ENCODE measurements around the gene PRKAG2. TPM values are rescaled to one million over a fixed set of nuclear protein-coding genes. Genes with fewer than 3 reads are reported as not detected.

The PRKAG2 gene
- total RNA-seq, 4 donors from 2014 or later = 7.5 to 14.3 (median 12.2) TPM

DNA sequence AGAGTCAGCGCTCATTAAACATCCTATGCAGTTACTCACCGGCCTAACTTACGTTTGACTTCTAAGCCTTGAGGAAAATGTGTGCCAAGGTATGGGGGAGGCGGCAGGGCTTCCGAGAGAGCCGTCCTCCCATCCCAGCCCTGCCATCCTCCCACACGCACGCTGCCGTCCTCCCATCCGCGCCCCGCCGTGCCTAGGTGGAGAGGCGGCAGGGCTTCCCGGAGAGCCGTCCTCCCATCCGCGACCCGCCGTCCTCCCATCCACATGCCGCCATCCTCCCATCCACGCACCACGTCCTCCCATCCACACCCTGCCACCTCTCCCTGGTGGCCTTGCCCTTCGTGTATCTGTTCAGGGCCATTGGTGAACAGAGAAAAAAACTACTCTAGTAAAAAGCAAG is 162.7 kb downstream of the PRKAG2 start:
- DNase-seq (ENCODE audit: low spot score in 2 of 2) = no peak
- 92 to 95% methylated on average over 24 of the region's 24 CpGs for WGBS, 2 donors
- no peak overlapping the region for H3K4me3 ChIP-seq (ENCODE audit: low read depth, poor library complexity, severe bottlenecking)
- intact Hi-C loops (cut with DNase I; ENCODE audit: low total_unique reads) = no loop called here
- TF ChIP-seq, protein P1, sequence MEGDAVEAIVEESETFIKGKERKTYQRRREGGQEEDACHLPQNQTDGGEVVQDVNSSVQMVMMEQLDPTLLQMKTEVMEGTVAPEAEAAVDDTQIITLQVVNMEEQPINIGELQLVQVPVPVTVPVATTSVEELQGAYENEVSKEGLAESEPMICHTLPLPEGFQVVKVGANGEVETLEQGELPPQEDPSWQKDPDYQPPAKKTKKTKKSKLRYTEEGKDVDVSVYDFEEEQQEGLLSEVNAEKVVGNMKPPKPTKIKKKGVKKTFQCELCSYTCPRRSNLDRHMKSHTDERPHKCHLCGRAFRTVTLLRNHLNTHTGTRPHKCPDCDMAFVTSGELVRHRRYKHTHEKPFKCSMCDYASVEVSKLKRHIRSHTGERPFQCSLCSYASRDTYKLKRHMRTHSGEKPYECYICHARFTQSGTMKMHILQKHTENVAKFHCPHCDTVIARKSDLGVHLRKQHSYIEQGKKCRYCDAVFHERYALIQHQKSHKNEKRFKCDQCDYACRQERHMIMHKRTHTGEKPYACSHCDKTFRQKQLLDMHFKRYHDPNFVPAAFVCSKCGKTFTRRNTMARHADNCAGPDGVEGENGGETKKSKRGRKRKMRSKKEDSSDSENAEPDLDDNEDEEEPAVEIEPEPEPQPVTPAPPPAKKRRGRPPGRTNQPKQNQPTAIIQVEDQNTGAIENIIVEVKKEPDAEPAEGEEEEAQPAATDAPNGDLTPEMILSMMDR (IDR thresholded peaks at IDR 0.05) = no peak
- no peak for TF ChIP-seq POLR2A (IDR thresholded peaks at IDR 0.05)

DNA sequence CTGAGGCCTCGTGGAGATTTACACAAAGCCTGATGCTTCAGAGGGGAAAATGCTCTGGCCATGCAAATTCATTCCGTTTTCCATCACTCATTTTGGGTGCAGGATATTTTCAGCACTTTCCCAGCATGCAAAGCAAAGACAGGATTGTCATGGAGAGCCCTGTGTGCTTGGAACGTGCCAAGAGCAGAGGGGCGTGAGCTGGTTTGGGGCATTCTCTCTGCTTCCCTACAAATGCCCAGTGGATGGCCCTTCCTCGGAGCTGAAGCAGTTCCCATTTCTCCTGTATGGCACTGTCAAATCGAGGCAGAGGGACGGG is 164.1 kb downstream of the PRKAG2 start:
- no peak overlapping the region for H3K4me3 ChIP-seq (ENCODE audit: low read depth, poor library complexity, severe bottlenecking)
- 80 to 81% methylated on average over 7 of the region's 7 CpGs for WGBS, 2 donors
- TF ChIP-seq POLR2A (IDR thresholded peaks at IDR 0.05) = no peak
- TF ChIP-seq, protein P1 (IDR thresholded peaks at IDR 0.05) = no peak
- intact Hi-C loops (cut with DNase I; ENCODE audit: low total_unique reads) = no loop called here
- DNase-seq (ENCODE audit: low spot score in 2 of 2) = no peak

GRCh38 chr7:151711906-151712809 is 164.8 kb downstream of the PRKAG2 start:
- DNase-seq (ENCODE audit: low spot score in 2 of 2) = no peak
- 67 to 76% methylated on average over 7 to 18 of the region's 25 CpGs for WGBS, 2 donors
- intact Hi-C loops (cut with DNase I; ENCODE audit: low total_unique reads) = no loop called here
- no peak overlapping the region for H3K4me3 ChIP-seq (ENCODE audit: low read depth, poor library complexity, severe bottlenecking)
- TF ChIP-seq POLR2A (IDR thresholded peaks at IDR 0.05) = no peak
- TF ChIP-seq, protein P1 (IDR thresholded peaks at IDR 0.05) = no peak

- intact Hi-C loops (cut with DNase I; ENCODE audit: low total_unique reads) = no loop called here
- WGBS, 2 donors = 93 to 97% methylated on average over 3 of the region's 3 CpGs
- TF ChIP-seq, protein P1 (IDR thresholded peaks at IDR 0.05) = no peak
- no peak for TF ChIP-seq POLR2A (IDR thresholded peaks at IDR 0.05)
- no peak overlapping the region for H3K4me3 ChIP-seq (ENCODE audit: low read depth, poor library complexity, severe bottlenecking)
- no peak for DNase-seq (ENCODE audit: low spot score in 2 of 2)
Observed at GRCh38 chr7:151711435-151711872, 165.5 kb downstream of the PRKAG2 start.

DNA sequence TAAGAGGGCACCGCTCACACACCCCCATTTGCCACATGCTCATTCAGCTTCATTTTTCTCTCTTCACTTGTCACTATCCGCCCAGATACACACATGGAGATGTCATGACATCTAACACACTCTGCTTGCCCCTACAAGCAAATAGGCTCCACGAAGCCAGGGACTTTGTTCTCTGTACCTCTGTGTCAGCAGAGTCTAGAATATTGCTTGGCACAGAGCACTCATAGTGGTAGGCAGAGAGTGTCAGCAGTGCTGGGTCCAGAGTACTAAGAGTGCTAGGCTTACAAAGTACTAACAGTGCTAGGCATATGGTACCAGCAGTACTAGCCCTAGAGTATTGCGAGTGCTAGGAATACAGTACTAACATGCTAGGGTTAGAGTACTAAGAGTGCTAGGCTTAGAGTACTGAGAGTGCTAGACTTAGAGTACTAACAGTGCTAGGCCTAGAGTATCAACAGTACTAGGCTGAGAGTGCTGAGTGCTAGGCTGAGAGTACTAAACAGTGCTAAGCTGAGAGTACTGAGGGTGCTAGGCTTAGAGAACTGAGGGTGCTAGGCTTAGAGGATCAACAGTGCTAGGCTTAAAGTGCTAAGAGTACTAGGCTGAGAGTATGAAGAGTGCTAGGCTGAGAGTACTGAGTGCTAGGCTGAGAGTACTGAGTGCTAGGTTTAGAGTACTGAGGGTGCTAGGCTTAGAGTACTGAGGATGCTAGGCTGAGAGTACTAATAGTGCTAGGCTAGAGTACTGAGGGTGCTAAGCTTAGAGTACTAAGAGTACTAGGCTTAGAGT is 166.1 kb downstream of the PRKAG2 start:
- TF ChIP-seq, protein P1 (IDR thresholded peaks at IDR 0.05) = no peak
- no peak for TF ChIP-seq POLR2A (IDR thresholded peaks at IDR 0.05)
- 87 to 91% methylated on average over 4 of the region's 4 CpGs for WGBS, 2 donors
- no peak for DNase-seq (ENCODE audit: low spot score in 2 of 2)
- intact Hi-C loops (cut with DNase I; ENCODE audit: low total_unique reads) = no loop called here
- no peak overlapping the region for H3K4me3 ChIP-seq (ENCODE audit: low read depth, poor library complexity, severe bottlenecking)

All from lower leg skin (tissue), 4 donors.